HG02678 (cell line): ENCODE measurements around the gene S1PR3.

Experiments
- ATAC-seq: cut with Tn5 transposase; IDR thresholded peaks from one replicate; pipeline ENCODE4 v1.9.1; 2021; ENCODE audit warnings: mild to moderate bottlenecking, moderate library complexity; ENCODE audit not compliant: unreplicated experiment

The S1PR3 gene

GRCh38 chr9:88990729-88991065, 571 bp upstream of the S1PR3 start:
- ATAC-seq = no peak

DNA sequence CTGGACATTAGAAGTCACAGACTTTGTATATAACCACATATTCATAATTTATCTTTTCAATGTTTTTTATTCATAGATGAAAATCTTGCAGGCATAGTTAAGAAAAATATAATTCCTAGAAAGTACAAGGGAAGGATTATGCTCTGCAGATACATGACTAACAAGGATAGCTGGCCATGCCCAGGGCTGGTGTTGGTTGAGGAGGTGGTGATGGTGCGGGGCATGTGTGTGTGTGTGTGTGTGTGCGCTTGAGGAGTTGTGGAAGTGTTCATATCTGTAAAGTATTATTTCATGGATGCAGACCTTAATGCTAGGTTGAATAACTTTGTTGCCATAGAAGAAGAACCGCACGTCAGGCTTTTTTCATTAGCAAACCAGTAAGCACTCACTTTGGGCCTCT, 1.3 kb downstream of the S1PR3 start:
- ATAC-seq = no peak

- no peak for ATAC-seq
Measured at GRCh38 chr9:88993327-88993726, 2.1 kb downstream of the S1PR3 start.

GRCh38 chr9:88993871-88994460, 2.7 kb downstream of the S1PR3 start:
- no peak for ATAC-seq

DNA sequence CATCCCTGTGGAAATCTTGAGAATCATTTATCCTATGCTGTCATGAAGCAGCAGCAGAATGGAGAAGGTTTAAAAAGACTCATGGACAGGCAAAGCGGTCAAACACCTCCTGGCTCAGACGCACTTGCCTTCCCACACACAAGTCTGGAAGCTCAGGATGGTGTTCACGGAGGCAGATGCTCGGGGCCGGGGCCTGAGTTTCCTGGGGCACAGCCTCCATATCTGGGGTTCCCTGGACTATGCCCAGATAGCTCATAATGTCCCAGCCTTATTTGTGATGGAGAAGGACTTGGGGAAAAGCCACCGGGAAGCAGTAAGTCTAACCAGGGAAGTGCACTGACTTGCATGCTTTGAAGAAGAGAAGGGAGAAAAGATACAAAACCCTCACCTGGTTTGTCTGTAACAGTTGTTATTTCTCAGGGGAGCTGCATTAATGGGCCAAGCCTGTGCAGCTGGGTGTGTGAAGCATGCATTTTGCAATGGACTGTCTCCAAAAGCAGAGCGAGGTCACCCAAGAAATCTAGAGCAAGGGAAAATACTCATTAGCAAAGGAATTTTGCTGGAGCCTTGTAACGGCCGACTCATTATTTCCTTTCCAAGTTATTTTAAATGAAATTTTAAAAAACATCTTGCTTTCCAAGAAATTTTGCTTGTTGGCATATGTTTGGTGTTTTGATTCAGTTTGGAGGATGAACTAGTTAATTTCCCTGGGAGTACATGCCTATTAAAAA, 3.4 kb downstream of the S1PR3 start:
- no peak for ATAC-seq

- no peak for ATAC-seq
Measured at GRCh38 chr9:88995200-88995577, 3.9 kb downstream of the S1PR3 start.

- no peak for ATAC-seq
Measured at GRCh38 chr9:88995627-88996026, 4.4 kb downstream of the S1PR3 start.

DNA sequence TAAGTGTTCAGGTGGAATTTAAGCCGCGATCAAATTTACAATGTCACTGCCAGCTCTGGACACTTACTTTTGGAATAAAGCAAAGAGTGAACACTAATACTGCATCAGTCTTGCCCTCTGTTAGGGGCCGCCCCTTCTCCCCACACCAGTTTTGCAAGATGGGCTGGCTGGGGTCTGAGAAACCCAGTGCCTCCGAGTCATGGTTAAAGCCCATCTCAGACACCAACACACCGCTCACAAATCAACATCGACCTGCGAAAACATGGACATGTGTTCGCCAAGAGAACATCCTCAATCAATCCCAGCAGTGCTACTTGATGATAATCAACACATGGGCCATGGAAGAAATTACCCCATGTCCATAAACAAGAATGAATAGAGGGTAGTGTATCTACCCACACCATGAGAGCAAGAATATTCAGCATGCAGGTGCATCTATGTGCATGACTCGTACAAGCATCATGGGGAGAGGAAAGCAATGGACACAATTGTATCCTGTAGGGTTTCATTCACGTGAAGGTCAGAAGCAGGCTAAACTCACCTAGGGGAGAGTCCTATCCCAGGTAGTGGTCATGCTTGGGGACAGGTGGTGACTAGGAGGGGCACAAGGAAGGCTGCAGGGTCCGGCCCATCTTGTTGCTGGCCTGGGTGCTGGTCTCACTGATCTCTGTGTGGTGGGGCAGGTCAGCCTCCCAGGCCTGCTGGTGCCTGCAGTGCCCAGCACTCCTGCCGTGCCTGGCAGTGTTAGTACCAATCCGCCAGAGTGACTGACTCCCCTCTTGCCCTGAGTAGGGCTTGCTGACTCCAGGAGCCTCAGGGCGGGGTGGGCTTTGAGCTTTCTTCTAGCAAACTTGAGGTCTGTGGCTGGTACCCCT, 5.0 kb downstream of the S1PR3 start:
- no peak for ATAC-seq

DNA sequence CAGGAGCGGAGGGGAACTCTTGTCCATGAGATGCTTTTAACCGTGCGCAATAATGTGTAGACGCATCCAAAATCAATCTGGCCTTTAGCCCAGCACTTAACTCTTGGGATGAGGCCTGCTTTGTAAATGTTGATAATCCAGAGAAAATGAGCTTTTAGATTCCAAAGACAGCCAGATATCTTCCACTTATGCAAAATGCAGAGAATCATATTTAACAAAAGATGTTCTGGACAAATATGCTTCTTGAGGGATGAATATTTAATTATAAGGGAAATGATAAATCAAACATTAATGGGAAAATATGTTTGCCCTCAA, 5.6 kb downstream of the S1PR3 start:
- ATAC-seq = no peak

GRCh38 chr9:88997646-88998045, 6.4 kb downstream of the S1PR3 start:
- ATAC-seq = no peak

GRCh38 chr9:88998503-88998902, 7.2 kb downstream of the S1PR3 start:
- ATAC-seq = no peak

GRCh38 chr9:88998911-88999310, 7.6 kb downstream of the S1PR3 start:
- ATAC-seq = no peak

DNA sequence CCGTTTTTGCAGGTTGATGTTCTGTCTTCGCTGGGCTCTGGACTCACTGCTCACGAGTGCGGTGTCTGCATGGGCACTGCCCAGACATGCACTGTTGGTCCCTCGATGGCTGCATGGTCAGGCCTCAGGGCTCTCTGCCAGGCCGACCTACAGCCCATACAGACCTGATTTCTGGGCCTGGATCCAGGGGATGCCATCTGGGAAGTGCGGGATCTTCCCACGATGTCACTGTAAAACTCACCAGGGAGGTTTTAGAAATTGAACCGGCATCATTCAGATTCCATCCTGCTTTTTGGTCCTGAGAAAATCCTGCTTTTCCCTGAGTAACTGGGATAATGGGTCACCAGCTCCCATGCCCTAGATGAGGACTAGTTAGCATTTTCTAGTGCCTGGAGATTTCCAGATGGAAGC, 9.1 kb downstream of the S1PR3 start:
- ATAC-seq = no peak

GRCh38 chr9:89000973-89001916, 10.0 kb downstream of the S1PR3 start:
- ATAC-seq = peak; percentile 66

GRCh38 chr9:89001917-89002540, 10.8 kb downstream of the S1PR3 start:
- ATAC-seq = no peak

DNA sequence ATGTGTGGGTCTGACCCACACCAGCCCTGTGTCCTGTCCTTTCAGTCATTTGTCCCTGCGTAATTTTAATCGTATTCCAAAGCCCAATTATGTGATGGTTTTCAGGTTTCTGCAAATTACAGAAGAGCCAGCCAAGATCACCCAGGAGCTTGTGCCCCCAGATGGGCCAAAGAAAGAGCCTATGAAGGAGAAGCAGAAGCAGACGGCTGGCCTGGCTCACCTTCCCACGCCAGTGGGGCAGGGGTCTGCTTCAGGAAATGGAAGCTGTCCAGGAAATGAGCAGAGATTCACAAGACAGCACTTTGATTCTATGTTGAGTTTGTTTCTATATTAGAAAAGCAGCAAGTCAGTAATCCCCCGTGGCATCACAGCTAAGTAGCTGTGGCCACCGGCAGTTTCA, 11.7 kb downstream of the S1PR3 start:
- ATAC-seq = no peak

DNA sequence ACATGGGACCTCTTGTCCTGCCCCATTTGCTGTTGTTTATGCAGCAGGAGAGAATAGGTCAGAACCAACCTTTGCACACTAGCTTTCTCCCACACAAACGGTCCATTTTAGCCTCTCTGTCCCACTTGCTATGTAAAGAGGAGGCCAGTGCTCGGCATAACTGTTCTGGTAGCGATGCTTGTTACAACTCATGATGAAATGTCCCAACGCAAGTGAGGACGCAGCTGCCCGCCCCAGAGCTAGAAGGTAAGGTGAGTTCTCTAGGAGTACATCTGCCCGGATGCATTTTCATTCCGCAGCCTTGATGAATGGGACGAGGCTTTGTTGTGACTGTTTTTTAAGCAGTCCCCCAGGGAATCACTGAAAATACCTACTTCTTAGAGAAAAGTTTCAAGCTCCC, 14.1 kb downstream of the S1PR3 start:
- ATAC-seq = no peak

- no peak for ATAC-seq
Measured at GRCh38 chr9:89006267-89006666, 15.0 kb downstream of the S1PR3 start.

GRCh38 chr9:89006996-89007967, 16.0 kb downstream of the S1PR3 start:
- ATAC-seq = no peak
